Stimulated activated naive CD8-positive, alpha-beta T cell treated with anti-CD3 and anti-CD28 coated beads, Interleukin-15, Interleukin-2, amounts not matched to agents 100 ng/mL and 50 ng/mL, for 24 hours (primary cell): ENCODE data around the gene WSCD2.

Experiments
- H3K27ac Mint-ChIP-seq: one replicate; pipeline ENCODE4 v1.8.0; 2021; ENCODE audit warnings: mild to moderate bottlenecking, mixed read lengths
- H3K27me3 Mint-ChIP-seq: one replicate; pipeline ENCODE4 v1.8.0; 2021; ENCODE audit warnings: mixed read lengths
- H3K36me3 Mint-ChIP-seq: one replicate; pipeline ENCODE4 v1.8.0; 2021; ENCODE audit warnings: low read depth, mixed read lengths
- H3K4me1 Mint-ChIP-seq: one replicate; pipeline ENCODE4 v1.8.0; 2021; ENCODE audit warnings: low read depth, mixed read lengths
- H3K4me3 Mint-ChIP-seq: one replicate; pipeline ENCODE4 v1.8.0; 2021; ENCODE audit warnings: mild to moderate bottlenecking, mixed read lengths
- H3K9me3 Mint-ChIP-seq: one replicate; pipeline ENCODE4 v1.8.0; 2021; ENCODE audit warnings: mixed read lengths

Gene WSCD2

DNA sequence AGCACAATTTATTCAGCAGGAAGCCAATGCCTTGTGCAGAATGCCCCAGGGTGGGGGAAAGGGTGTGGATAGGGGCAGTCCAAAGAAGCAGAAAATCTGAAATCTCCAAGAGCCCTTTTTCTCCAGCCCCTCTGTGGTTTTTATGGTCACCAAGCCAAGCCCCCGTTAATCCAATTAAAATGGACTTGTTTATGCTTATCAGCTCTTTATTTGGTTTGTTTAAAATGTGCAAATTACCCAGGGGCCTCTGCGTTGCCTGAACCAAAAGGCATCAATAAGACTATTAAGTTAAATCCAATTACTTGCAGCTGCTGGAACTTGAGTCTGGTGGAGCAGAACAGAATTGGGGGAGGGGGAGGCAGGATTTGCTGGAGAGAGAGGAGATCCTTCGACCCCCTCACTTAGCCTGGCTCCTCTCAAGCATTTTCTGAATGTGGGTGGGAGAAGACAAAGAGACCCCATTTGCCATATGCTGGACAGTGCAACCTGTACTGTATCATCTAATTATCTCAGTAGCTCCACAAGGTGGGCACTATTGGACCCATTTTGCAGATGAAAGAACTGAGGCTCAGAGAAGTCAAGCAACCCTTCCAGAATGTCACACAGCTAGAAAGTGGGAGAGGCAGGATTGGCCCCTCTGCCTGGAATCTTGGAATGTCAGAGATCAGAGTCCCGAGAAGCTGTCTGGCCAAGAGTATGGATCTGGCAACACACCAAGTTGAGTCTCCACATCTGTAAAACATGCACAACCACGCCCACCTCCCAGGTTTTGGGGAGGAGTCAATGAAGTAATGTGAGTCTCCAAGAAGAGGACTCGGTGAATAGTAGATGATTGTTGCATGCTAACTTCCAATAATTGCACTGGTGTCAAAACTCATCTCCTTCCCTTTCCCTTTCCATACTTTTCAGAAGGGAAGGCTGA, 143.1 kb downstream of the WSCD2 start:
- Mint-ChIP-seq H3K36me3 (no peaks in the 10 kb centered on the region), H3K9me3 (no peaks in the 10 kb centered on the region), H3K4me3 (no peak overlapping the region), H3K27me3 (no peaks in the 10 kb centered on the region), H3K4me1 (no peaks in the 10 kb centered on the region), H3K27ac (no peak overlapping the region)

DNA sequence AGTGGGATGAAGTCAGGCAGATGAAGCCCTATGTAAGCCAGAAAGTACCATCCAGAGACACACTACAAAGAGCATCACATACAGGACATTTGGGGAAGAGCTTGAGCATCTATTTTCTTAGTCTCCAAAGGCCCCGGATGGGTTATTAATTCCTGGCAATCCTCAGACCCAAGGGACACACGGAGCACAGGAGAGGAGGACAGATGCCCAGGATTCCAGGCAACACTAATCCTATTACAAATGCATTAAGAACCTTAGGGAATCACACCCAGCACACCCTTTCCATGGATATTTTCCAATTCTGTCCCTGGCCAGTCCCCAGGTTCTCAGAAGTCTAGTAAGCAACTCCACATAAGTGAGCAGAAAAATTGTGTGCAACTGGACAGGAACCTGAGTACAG, 144.1 kb downstream of the WSCD2 start:
- H3K36me3 Mint-ChIP-seq, result no peaks in the 10 kb centered on the region

DNA sequence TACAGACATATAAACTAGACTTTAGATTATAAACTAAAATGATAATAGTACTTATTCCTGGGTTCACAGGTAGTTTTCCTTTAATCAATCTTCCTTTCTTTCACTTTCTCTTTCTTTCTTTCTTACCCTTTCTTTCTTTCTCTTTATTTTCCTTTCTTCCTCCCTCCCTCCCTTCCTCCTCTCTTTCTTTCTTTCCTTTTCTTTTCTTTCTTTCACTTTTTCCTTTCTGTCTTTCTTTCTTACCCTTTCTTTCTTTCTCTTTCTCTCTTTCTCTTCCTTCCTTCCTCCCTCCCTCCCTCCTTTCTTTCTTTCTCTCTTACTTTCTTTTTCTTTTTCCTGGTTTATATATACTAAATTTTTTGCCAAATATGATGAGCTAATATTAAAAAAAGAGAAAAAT, 148.5 kb downstream of the WSCD2 start:
- no peak overlapping the region for H3K27ac Mint-ChIP-seq
- no peaks in the 10 kb centered on the region for H3K36me3 Mint-ChIP-seq

More for the DNA sequence above, 144.1 kb downstream of the WSCD2 start:
- no peaks in the 10 kb centered on the region for H3K9me3 Mint-ChIP-seq
- no peaks in the 10 kb centered on the region for H3K4me1 Mint-ChIP-seq
- H3K27me3 Mint-ChIP-seq, result peaks cover 3% of the 10 kb centered on the region
- H3K4me3 Mint-ChIP-seq, result no peak overlapping the region
- no peak overlapping the region for H3K27ac Mint-ChIP-seq

DNA sequence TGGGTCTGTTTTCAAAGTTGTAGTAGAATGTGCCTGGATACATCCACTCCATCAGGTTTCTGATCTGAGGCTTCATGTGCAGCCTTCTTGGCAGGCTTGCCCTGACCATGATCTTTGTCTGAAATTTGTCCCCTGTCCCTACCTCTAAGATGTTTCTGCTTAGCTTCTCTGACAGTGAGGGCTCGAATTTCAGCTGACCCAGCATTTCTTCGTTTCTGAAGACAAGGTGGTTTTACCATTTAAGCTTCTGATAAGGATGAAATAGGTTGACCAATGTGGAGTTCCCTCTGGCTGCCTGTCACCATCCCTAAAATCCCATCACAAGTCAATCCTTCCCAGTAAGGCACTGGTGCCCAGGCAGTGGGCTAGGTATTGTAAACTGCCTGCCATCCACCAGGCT, 153.1 kb downstream of the WSCD2 start:
- peaks cover 5% of the 10 kb centered on the region for H3K4me1 Mint-ChIP-seq
- no peaks in the 10 kb centered on the region for H3K9me3 Mint-ChIP-seq
- no peak overlapping the region for H3K4me3 Mint-ChIP-seq
- H3K27ac Mint-ChIP-seq, result no peak overlapping the region
- peaks cover 10% of the 10 kb centered on the region for H3K27me3 Mint-ChIP-seq
- H3K36me3 Mint-ChIP-seq, result no peaks in the 10 kb centered on the region

More for the DNA sequence above, 148.5 kb downstream of the WSCD2 start:
- Mint-ChIP-seq H3K9me3 (no peaks in the 10 kb centered on the region), H3K4me3 (no peak overlapping the region), H3K27me3 (peaks cover 10% of the 10 kb centered on the region), H3K4me1 (peaks cover 3% of the 10 kb centered on the region)

DNA sequence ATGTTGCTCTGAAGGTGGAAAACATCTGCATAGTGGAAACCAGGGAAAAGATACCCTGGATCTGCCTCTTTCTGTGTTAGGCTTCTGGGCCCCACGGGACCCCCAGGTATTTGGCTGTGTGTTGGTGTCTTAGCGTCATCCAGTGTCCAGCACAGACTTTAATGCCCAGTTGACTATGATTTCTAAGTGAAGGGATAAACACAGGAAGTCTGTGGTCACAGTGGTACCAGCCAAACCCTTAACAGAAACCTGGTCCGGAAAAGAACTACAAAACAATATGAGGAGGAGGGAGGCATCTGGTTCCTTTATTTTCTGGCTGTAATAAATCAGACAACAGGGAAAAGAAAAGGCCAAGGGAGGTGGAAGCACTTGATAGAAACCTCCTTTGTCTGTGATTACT, 153.6 kb downstream of the WSCD2 start:
- no peak overlapping the region for H3K4me3 Mint-ChIP-seq
- H3K27me3 Mint-ChIP-seq, result peaks cover 10% of the 10 kb centered on the region
- H3K4me1 Mint-ChIP-seq, result peaks cover 5% of the 10 kb centered on the region
- no peak overlapping the region for H3K27ac Mint-ChIP-seq
- no peaks in the 10 kb centered on the region for H3K9me3 Mint-ChIP-seq
- H3K36me3 Mint-ChIP-seq, result no peaks in the 10 kb centered on the region

DNA sequence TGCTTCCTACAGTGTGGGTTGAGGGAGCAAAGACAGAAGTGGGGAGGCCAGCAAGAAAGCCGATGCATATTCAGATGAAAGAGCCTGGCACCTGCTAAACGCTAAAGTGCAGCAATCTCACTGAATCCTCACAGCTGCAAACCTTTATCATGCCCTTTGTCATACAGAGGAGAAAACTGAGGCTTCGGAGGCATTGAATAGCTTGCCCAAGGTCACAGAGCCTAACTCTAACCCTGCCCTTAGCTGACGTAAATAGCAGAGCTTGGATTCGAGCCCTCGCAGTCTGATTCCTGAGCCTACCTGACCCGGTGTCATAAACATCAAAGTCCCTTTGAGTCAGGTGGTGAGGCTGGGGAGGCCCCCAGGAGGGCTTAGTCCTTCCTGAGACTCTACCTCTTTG, 155.1 kb downstream of the WSCD2 start:
- Mint-ChIP-seq H3K27ac (no peak overlapping the region), H3K36me3 (no peaks in the 10 kb centered on the region), H3K4me1 (peaks cover 5% of the 10 kb centered on the region), H3K9me3 (no peaks in the 10 kb centered on the region), H3K27me3 (peaks cover 11% of the 10 kb centered on the region), H3K4me3 (no peak overlapping the region)

DNA sequence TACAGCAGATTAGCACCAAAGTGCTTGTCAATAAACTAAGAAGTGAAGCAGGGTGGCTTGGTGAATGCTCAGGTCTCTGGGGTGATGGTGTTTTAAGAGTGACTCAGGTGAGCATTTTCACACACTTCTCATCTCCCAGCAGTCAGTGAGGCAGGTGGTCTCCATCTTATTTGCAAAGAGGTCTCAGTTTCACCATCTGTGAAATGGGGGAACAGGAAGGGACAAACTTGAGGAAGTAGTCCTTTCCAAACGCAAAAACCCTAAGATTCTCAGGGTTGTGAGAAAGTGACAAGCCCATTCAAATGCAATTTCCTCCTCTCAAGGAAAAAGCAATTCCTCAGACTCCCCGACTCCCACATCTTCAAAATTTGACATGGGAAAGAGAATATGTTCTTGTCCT, 155.9 kb downstream of the WSCD2 start:
- no peak overlapping the region for H3K4me3 Mint-ChIP-seq
- no peak overlapping the region for H3K27ac Mint-ChIP-seq
- H3K27me3 Mint-ChIP-seq, result peaks cover 5% of the 10 kb centered on the region
- H3K36me3 Mint-ChIP-seq, result no peaks in the 10 kb centered on the region
- peaks cover 5% of the 10 kb centered on the region for H3K4me1 Mint-ChIP-seq
- H3K9me3 Mint-ChIP-seq, result no peaks in the 10 kb centered on the region

DNA sequence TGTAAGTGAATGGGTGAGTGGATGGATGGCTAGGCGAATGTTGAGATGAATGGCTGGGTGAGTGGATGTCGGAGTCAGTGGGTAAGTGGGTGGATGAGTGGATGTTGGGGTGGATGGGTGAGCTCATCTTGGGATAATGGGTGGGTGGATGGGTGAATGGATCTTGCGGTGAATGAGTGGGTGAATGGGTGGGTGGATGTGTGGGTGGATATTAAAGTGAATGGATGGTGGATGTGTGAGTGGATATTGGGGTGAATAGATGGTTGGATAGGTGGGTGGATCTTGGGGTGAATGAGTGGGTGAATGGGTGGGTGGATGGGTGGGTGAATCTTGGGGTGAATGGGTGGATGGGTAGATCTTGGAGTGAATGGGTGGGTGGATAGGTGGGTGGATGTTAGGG, 158.1 kb downstream of the WSCD2 start:
- no peaks in the 10 kb centered on the region for H3K9me3 Mint-ChIP-seq
- no peak overlapping the region for H3K27ac Mint-ChIP-seq
- peaks cover 5% of the 10 kb centered on the region for H3K27me3 Mint-ChIP-seq
- H3K4me1 Mint-ChIP-seq, result peaks cover 5% of the 10 kb centered on the region
- H3K4me3 Mint-ChIP-seq, result no peak overlapping the region
- H3K36me3 Mint-ChIP-seq, result no peaks in the 10 kb centered on the region

DNA sequence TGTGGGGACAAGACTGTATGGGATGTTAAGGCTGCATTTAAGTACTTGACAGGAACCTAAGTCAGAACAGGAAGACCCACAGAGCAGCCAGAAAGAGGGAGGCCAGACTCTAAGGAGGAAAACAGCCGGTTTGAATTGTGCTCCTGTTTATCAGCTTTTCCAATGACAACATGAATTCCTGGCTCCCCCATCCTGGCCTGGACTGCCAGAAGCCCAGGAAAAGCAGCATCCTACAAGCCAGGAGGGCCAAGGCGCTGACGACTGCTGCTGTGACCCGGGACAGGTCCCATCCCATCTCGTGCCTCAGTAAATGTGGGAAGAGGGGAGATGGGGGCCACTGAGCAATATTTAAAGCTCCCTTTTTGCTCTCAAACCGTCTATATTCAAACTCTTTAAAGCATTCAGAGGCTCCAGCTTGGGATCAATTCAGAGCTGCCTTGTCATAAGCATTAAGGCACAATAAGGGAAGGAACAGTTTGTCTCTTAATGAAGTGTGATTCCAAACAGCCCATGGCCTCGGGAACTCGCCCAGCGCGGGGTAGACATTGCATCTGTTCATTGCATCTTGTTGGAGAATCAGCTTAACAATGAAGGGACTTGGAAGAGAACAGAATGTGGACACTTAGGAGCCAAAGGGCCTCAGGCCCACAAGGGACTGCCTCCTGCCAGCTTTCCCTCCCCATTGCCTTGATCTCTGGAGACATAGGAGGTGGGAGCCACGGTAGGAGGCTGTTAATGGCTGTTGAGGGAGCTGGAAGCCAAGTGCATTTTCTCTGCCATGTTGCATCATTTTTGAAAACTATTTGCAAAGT, 160.5 kb downstream of the WSCD2 start:
- Mint-ChIP-seq H3K4me3 (no peak overlapping the region), H3K4me1 (no peaks in the 10 kb centered on the region), H3K9me3 (no peaks in the 10 kb centered on the region)

DNA sequence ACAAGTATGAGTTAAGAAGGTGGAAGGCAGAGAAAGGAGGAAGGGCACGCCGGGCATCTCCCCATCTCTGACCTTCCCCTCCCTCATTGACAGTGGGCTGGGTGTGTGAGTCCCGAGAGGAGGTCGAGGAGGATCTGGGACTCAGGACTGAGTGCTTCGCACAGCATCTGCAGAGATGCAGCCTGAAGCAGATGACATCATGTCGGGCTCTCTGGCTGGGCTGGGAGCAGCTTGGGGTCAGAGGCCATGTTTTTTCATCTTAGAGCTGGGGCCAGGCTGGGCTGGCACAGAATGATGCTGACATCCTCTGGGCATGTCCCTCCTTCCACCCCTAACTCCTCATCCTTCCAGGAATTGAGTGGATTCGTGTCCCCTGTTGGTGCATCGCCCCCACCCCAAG, 166.6 kb downstream of the WSCD2 start:
- H3K4me1 Mint-ChIP-seq, result peaks cover 7% of the 10 kb centered on the region
- no peak overlapping the region for H3K4me3 Mint-ChIP-seq
- no peak overlapping the region for H3K27ac Mint-ChIP-seq
- no peaks in the 10 kb centered on the region for H3K9me3 Mint-ChIP-seq
- H3K36me3 Mint-ChIP-seq, result no peaks in the 10 kb centered on the region
- no peaks in the 10 kb centered on the region for H3K27me3 Mint-ChIP-seq

More for the DNA sequence above, 160.5 kb downstream of the WSCD2 start:
- no peak overlapping the region for H3K27ac Mint-ChIP-seq
- no peaks in the 10 kb centered on the region for H3K36me3 Mint-ChIP-seq
- H3K27me3 Mint-ChIP-seq, result peaks cover 5% of the 10 kb centered on the region

DNA sequence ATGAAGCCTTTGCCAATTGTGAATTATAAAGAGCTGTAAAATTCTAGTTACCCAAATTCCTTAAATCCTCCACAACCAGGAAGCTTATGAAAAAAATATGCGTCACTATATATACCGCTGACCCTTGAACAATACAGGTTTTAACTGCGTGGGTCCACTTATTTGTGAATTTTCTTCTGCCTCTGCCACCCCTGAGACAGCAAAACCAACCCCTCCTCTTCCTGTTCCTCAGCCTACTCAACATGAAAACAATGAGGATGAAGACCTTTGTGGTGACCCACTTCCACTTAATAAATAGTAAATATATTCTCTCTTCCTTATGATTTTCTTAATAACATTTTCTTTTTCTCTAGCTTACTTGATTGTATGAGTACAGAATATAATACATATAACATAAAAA, 167.9 kb downstream of the WSCD2 start:
- H3K9me3 Mint-ChIP-seq, result no peaks in the 10 kb centered on the region
- H3K4me3 Mint-ChIP-seq, result no peak overlapping the region
- no peaks in the 10 kb centered on the region for H3K27me3 Mint-ChIP-seq
- H3K27ac Mint-ChIP-seq, result no peak overlapping the region
- peaks cover 15% of the 10 kb centered on the region for H3K4me1 Mint-ChIP-seq
- no peaks in the 10 kb centered on the region for H3K36me3 Mint-ChIP-seq

DNA sequence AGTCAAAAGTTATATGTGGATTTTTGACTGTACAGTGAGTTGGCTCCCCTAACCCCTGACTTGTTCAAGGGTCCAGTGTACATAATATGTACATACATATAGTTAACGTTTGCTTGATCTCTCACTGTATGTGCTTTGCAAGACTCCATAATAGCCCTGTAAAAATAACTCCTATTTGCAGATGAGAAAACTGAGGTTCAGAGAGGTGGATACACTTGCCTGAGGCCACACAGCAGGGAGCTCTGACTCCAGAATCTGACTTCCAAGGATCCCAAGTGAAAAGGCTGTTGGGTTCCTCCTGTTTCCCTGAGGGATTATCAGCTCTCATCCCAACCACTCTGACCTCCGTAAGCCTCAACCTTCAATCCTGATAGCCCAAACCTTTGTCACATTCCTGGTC, 168.3 kb downstream of the WSCD2 start:
- no peak overlapping the region for H3K27ac Mint-ChIP-seq
- no peaks in the 10 kb centered on the region for H3K9me3 Mint-ChIP-seq
- H3K36me3 Mint-ChIP-seq, result no peaks in the 10 kb centered on the region
- H3K27me3 Mint-ChIP-seq, result no peaks in the 10 kb centered on the region
- H3K4me1 Mint-ChIP-seq, result peaks cover 17% of the 10 kb centered on the region
- H3K4me3 Mint-ChIP-seq, result no peak overlapping the region

DNA sequence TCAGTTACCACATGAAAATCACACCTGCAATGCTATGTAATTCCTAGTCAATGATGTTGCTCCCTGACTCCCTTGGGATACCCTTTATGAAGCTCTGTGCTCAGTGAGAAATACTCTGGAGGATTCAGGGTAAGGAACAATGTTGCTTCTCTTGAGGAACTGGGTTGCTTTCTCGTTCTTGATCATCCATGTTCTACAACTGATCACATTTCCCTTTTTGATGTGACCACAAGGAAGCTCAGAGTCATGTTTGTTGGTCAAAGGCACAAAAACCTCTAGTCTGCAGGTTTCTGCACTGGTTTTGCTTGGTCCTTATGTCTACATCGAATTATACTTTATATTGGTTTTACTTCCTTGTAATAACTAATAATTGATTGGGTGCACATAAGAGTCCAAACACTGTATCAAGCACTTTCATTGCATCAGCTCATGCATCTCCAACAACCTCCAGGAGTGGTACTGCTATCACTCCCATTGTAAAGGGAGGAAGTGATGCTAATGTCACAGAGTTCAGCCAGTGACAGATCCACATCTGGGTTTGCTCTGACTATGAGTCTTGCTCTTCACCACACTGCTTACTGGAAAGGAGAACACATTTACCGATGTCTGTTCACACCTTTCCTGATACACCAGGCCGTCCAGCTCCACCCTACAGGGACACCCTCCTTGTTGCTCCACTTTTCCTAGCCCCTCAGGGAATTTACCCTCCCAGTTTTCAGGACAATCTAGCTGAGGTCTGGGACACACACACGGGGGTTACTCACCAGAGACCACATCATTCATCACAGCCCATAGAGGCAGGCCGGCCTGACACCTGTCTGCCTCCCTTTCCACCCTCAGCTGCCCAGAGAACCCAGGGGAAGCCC, 169.0 kb downstream of the WSCD2 start:
- Mint-ChIP-seq H3K4me3 (no peak overlapping the region), H3K27me3 (no peaks in the 10 kb centered on the region), H3K4me1 (peaks cover 17% of the 10 kb centered on the region), H3K27ac (no peak overlapping the region), H3K36me3 (no peaks in the 10 kb centered on the region), H3K9me3 (no peaks in the 10 kb centered on the region)

DNA sequence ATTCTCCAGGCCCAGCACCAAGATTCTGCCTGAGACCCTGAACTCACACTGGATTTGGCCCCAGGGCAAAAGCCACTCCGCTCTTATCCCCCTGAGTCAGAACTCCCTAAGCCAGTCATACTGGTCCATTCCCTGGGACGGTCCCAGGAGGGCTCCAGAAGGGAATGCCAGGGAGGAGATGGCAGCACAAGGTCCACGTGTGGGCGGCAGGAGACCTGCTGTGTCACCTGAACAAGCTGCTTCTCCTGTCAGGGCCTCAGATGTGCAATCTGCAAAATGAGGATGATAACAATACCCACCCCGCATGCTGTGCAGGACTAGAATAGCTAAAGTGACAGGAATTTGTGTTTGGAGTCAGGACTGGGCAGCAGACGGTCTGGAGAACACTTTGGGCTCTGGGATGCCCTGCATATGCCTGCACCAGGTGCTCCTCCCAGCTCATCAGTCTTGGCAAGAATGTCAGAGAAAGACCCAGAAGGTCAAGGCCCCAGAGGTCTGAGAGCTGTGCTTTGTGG, 169.7 kb downstream of the WSCD2 start:
- peaks cover 17% of the 10 kb centered on the region for H3K4me1 Mint-ChIP-seq
- no peaks in the 10 kb centered on the region for H3K27me3 Mint-ChIP-seq
- H3K36me3 Mint-ChIP-seq, result no peaks in the 10 kb centered on the region
- no peaks in the 10 kb centered on the region for H3K9me3 Mint-ChIP-seq
- no peak overlapping the region for H3K27ac Mint-ChIP-seq
- H3K4me3 Mint-ChIP-seq, result no peak overlapping the region
